ENCODE measurements around the gene HSDL2.

HSDL2 gene

DNA sequence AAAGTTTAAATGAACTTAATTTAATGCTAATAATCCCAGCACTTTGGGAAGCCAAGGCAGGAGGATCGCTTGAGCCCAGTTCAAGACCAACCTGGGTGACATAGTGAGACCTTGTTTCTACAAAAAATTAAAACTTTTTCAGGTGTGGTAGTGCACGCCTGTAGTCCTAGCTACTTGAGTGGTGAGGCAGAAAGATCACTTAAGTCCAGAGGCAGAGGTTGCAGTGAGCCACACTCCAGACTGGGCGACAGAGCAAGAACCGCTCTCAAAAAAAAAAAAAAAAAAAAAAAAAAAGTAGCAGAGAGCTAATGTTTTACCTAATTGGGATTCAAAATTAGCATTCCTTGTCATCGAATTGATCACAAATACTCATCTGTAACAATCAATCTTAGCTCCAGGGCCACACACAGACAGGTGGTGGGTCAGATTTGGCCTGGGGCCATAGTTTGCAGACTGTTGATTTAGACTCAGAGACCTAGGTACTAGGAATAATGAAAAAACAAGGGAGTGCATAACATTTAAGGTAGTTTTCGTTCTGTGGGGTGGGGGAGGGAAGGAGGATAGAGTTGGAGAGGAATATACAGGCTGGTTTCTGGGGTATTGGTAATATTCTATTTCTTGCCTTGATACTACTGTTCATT is 21.4 kb downstream of the HSDL2 start:
- Histone ChIP-seq H3K36me3 (no peaks in the 10 kb centered on the region), H3K4me3 (ENCODE audit: low read depth, low read length) (no peak overlapping the region), H3K27me3 (no peaks in the 10 kb centered on the region), H3K9me3 (no peaks in the 10 kb centered on the region; the same call in 1 of the 2 replicates), H3K4me1 (no peaks in the 10 kb centered on the region)
- DNase-seq = no peak
- TF ChIP-seq, protein P1, sequence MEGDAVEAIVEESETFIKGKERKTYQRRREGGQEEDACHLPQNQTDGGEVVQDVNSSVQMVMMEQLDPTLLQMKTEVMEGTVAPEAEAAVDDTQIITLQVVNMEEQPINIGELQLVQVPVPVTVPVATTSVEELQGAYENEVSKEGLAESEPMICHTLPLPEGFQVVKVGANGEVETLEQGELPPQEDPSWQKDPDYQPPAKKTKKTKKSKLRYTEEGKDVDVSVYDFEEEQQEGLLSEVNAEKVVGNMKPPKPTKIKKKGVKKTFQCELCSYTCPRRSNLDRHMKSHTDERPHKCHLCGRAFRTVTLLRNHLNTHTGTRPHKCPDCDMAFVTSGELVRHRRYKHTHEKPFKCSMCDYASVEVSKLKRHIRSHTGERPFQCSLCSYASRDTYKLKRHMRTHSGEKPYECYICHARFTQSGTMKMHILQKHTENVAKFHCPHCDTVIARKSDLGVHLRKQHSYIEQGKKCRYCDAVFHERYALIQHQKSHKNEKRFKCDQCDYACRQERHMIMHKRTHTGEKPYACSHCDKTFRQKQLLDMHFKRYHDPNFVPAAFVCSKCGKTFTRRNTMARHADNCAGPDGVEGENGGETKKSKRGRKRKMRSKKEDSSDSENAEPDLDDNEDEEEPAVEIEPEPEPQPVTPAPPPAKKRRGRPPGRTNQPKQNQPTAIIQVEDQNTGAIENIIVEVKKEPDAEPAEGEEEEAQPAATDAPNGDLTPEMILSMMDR (IDR thresholded peaks at IDR 0.05; ENCODE audit: low read depth, low read length) = no peak

DNA sequence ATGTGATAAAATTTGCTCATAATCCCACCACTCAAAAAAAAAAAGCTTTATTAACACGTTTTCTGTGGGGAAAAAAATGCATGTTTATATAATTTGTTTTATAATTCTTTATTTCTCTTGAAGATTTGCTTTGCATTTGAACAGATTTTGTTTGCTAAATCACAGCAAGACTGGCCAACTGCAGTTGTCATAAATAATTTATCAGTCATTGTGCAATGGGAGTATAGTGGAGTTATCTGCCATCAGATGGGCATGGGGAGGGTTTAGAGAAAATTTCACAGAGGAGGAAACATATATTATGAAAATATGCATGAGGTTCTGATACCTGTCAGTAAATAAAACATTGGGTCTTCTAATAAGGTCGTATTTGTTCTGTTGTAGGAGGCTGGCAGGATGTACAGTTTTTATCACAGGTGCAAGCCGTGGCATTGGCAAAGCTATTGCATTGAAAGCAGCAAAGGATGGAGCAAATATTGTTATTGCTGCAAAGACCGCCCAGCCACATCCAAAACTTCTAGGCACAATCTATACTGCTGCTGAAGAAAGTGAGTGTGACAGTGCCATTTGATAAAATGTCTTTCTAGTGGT is 23.8 kb downstream of the HSDL2 start:
- H3K27me3 ChIP-seq = no peaks in the 10 kb centered on the region
- DNase-seq = no peak
- TF ChIP-seq, protein P1 (IDR thresholded peaks at IDR 0.05; ENCODE audit: low read depth, low read length) = no peak
- H3K4me3 ChIP-seq (ENCODE audit: low read depth, low read length) = no peak overlapping the region
- no peaks in the 10 kb centered on the region for H3K4me1 ChIP-seq
- H3K9me3 ChIP-seq = no peaks in the 10 kb centered on the region; the same call in 1 of the 2 replicates
- no peaks in the 10 kb centered on the region; the same call in 1 of the 2 replicates for H3K36me3 ChIP-seq

DNA sequence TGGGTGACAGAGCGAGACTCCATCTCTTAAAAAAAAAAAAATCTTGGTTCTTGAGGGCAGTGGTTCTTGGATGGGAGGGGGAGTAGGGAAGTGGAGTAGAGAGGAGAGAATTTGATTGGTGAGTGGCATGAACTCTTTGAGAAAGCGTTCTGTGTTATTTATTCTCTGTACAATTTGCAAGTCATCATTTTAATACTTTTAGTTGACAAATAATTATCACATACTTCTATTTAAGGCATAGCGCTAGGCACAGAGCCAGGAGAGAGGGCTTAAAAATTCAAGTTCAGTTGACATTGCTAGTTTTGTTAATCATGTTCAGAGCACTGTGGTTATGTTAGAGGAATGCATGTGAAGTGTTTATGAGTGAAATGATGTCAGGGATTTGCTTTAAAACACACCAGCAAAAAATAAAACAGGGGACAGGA is 24.6 kb downstream of the HSDL2 start:
- Histone ChIP-seq H3K27me3 (no peaks in the 10 kb centered on the region), H3K4me1 (no peaks in the 10 kb centered on the region), H3K36me3 (peaks cover 3% of the 10 kb centered on the region; the same call in 1 of the 2 replicates), H3K4me3 (ENCODE audit: low read depth, low read length) (no peak overlapping the region), H3K9me3 (no peaks in the 10 kb centered on the region)
- no peak for DNase-seq
- TF ChIP-seq, protein P1 (IDR thresholded peaks at IDR 0.05; ENCODE audit: low read depth, low read length) = no peak

DNA sequence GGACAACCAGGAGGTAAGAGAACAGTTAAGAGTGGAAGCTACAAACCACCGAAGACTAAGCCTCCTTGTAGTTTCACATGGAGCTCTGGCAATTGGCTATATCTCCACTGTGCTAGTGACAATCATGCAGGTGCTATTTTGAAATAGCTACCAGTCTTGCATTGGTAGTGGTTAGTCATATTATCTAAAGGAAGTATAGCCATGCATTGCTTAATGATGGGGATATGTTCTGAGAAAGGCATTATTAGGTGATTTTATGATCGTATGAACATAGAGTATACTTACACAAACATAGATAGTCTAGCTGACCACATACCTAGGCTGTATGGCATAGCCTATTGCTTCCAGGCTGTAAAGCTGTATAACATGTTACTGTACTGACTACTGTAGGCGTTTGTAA is 28.4 kb downstream of the HSDL2 start:
- peaks cover 3% of the 10 kb centered on the region; the same call in 1 of the 2 replicates for H3K36me3 ChIP-seq
- no peaks in the 10 kb centered on the region for H3K4me1 ChIP-seq
- no peak for DNase-seq
- H3K27me3 ChIP-seq = no peaks in the 10 kb centered on the region
- TF ChIP-seq, protein P1 (IDR thresholded peaks at IDR 0.05; ENCODE audit: low read depth, low read length) = no peak
- H3K9me3 ChIP-seq = no peaks in the 10 kb centered on the region
- H3K4me3 ChIP-seq (ENCODE audit: low read depth, low read length) = no peak overlapping the region

DNA sequence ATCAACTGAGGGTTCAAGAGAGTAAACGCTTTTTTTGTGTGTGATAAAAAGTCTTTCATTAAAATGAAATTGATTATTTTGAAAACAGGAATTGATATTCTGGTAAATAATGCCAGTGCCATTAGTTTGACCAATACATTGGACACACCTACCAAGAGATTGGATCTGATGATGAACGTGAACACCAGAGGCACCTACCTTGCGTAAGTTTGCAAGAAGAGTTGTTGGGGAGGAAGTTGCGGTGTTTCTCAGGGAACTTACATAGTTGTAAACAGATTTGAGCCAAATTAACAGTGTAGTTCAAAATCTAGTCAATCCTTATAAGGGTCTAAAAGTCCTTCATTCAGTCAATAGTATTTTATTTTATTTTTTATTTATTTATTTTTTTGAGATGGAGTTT is 28.9 kb downstream of the HSDL2 start:
- H3K27me3 ChIP-seq = no peaks in the 10 kb centered on the region
- peaks cover 3% of the 10 kb centered on the region; the same call in 1 of the 2 replicates for H3K36me3 ChIP-seq
- H3K4me3 ChIP-seq (ENCODE audit: low read depth, low read length) = no peak overlapping the region
- no peak for DNase-seq
- TF ChIP-seq, protein P1 (IDR thresholded peaks at IDR 0.05; ENCODE audit: low read depth, low read length) = no peak
- no peaks in the 10 kb centered on the region for H3K9me3 ChIP-seq
- no peaks in the 10 kb centered on the region for H3K4me1 ChIP-seq

DNA sequence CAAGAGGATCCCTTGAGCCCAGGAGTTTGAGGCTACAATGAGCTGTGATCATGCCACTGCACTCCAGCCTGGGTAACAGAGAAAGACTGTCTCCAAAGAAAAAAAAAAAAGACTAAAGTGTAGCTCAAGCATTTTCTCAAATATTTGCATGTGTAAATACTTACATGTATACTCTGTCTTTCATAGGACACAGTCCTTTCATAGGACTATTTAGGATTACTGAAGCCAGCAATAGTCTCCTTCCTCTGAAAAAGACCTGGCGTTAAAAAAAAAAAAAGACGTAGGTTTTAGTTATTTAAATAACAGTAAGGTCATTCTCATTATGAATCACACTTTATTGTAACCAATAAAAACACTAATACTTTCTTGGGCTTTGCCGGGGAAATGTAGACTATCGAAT is 29.9 kb downstream of the HSDL2 start:
- Histone ChIP-seq H3K36me3 (peaks cover 3% of the 10 kb centered on the region; the same call in 1 of the 2 replicates), H3K27me3 (no peaks in the 10 kb centered on the region), H3K4me3 (ENCODE audit: low read depth, low read length) (no peak overlapping the region), H3K9me3 (no peaks in the 10 kb centered on the region), H3K4me1 (no peaks in the 10 kb centered on the region)
- TF ChIP-seq, protein P1 (IDR thresholded peaks at IDR 0.05; ENCODE audit: low read depth, low read length) = no peak
- DNase-seq = no peak

Data from BE2C (cell line).